HUES64 (cell line): ENCODE data around the gene METRN.
"Not testable (repeated sequence)": the region's sequence is repeated elsewhere in the genome, so short reads cannot be mapped to it uniquely, and the experiment has no call there.

Source experiments
- H3K27ac ChIP-seq: 2 replicates; pipeline ENCODE4 v1.7.0; 2013; ENCODE audit warnings: low read depth, low read length, inconsistent platforms
- H3K27me3 ChIP-seq: 2 replicates; pipeline ENCODE4 v1.6.1; 2013; ENCODE audit warnings: mild to moderate bottlenecking, low read length; ENCODE audit not compliant: insufficient read depth
- H3K36me3 ChIP-seq: 2 replicates; pipeline ENCODE4 v1.6.1; 2013; ENCODE audit warnings: mild to moderate bottlenecking, low read length; ENCODE audit not compliant: insufficient read depth
- H3K4me1 ChIP-seq: 2 replicates; pipeline ENCODE4 v1.6.1; 2013; ENCODE audit warnings: mild to moderate bottlenecking, low read length, moderate library complexity; ENCODE audit not compliant: insufficient read depth
- H3K4me3 ChIP-seq: 2 replicates; pipeline ENCODE4 v1.5.1; 2013; ENCODE audit warnings: mild to moderate bottlenecking, low read length, moderate library complexity
- H3K9ac ChIP-seq: 2 replicates; pipeline ENCODE4 v1.6.1; 2013; ENCODE audit warnings: mild to moderate bottlenecking, low read depth, low read length
- H3K9me3 ChIP-seq: 2 replicates; pipeline ENCODE4 v1.6.1; 2013; ENCODE audit warnings: low read depth, low read length; ENCODE audit not compliant: insufficient read depth
- WGBS: fragments of 150-250, 120-280 bp; methylation state at CpG from one replicate; pipeline ENCODE4 v1.1.7; 2013; ENCODE audit warnings: missing lambda C conversion rate; 5-methylcytosine and 5-hydroxymethylcytosine counted together

Gene METRN

DNA sequence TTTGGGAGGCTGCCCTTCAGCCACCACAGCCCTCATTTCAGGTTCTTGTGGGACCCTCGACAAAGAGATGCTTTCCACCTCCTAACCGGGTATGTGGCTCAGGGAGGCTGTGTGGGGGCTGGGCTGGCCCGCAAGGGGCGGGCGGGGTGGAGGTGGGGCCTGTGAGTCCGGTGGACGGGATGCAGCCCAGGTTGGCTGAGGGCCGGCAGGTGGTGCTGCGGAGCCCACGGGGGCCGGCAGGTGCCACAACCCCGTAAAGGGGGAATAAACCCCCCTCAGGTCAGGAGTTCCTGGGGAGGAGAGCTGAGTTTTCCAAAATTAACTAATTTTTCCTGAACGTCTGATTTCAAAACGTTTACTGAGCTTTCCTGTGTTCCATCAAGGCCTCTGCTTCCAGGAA is 30.8 kb downstream of the METRN start:
- Histone ChIP-seq H3K4me3 (no peak overlapping the region), H3K9ac (no peak overlapping the region), H3K9me3 (no peaks in the 10 kb centered on the region), H3K27ac (no peak overlapping the region), H3K4me1 (no peaks in the 10 kb centered on the region), H3K27me3 (no peaks in the 10 kb centered on the region), H3K36me3 (no peaks in the 10 kb centered on the region)
- WGBS, result 4% methylated on average over 14 of the region's 14 CpGs

- Histone ChIP-seq H3K4me3 (no peak overlapping the region), H3K36me3 (no peaks in the 10 kb centered on the region), H3K9ac (no peak overlapping the region), H3K4me1 (peaks cover 2% of the 10 kb centered on the region; the same call in 1 of the 2 replicates), H3K9me3 (no peaks in the 10 kb centered on the region), H3K27ac (no peak overlapping the region), H3K27me3 (no peaks in the 10 kb centered on the region)
- WGBS, result 84% methylated on average over 13 of the region's 13 CpGs
Measured at GRCh38 chr16:746637-747036, 31.7 kb downstream of the METRN start.

- Histone ChIP-seq H3K9ac (no peak overlapping the region), H3K27ac (no peak overlapping the region), H3K4me1 (peaks cover 8% of the 10 kb centered on the region), H3K36me3 (no peaks in the 10 kb centered on the region), H3K9me3 (no peaks in the 10 kb centered on the region), H3K27me3 (no peaks in the 10 kb centered on the region), H3K4me3 (no peak overlapping the region)
- 92% methylated on average over 39 of the region's 39 CpGs for WGBS
Measured at GRCh38 chr16:747978-748746, 33.2 kb downstream of the METRN start.

DNA sequence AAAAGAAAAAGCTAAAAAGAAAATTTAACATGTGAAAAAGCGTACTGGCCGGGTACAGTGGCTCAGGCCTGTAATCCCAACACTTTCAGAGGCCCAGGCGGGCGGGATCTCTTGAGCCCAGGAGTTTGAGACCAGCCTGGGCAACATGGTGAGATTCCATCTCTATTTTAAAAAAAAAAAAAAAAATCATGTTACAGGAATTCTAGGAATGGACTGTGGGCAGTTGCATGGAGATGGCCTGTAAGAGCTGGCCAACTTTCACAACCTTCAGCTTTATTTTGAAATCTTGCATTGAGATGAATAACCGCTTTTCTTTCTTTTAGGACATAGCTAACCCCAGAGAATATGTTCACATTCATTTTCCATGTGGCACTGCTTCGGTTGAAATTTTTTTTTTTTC is 34.1 kb downstream of the METRN start:
- Histone ChIP-seq H3K27ac (no peak overlapping the region), H3K4me1 (peaks cover 8% of the 10 kb centered on the region), H3K36me3 (no peaks in the 10 kb centered on the region), H3K4me3 (no peak overlapping the region), H3K9me3 (no peaks in the 10 kb centered on the region), H3K9ac (no peak overlapping the region), H3K27me3 (no peaks in the 10 kb centered on the region)
- 96% methylated on average over 6 of the region's 6 CpGs for WGBS

GRCh38 chr16:750485-750884 is 35.6 kb downstream of the METRN start:
- H3K9ac ChIP-seq, result no peak overlapping the region
- no peaks in the 10 kb centered on the region for H3K9me3 ChIP-seq
- H3K36me3 ChIP-seq, result no peaks in the 10 kb centered on the region
- WGBS, result 80% methylated on average over 9 of the region's 9 CpGs
- H3K4me3 ChIP-seq, result no peak overlapping the region
- H3K4me1 ChIP-seq, result peaks cover 8% of the 10 kb centered on the region
- H3K27me3 ChIP-seq, result no peaks in the 10 kb centered on the region
- no peak overlapping the region for H3K27ac ChIP-seq

- no peak overlapping the region for H3K9ac ChIP-seq
- peaks cover 8% of the 10 kb centered on the region for H3K4me1 ChIP-seq
- no peak overlapping the region for H3K27ac ChIP-seq
- no peaks in the 10 kb centered on the region for H3K9me3 ChIP-seq
- no peaks in the 10 kb centered on the region for H3K27me3 ChIP-seq
- H3K4me3 ChIP-seq, result no peak overlapping the region
- WGBS, result 66% methylated on average over 39 of the region's 39 CpGs
- H3K36me3 ChIP-seq, result no peaks in the 10 kb centered on the region
Measured at GRCh38 chr16:751152-752006, 36.5 kb downstream of the METRN start.

- peaks cover 8% of the 10 kb centered on the region for H3K4me1 ChIP-seq
- H3K9me3 ChIP-seq, result no peaks in the 10 kb centered on the region
- H3K4me3 ChIP-seq, result no peak overlapping the region
- H3K27ac ChIP-seq, result no peak overlapping the region
- H3K27me3 ChIP-seq, result no peaks in the 10 kb centered on the region
- no peaks in the 10 kb centered on the region for H3K36me3 ChIP-seq
- H3K9ac ChIP-seq, result no peak overlapping the region
- WGBS, result 23% methylated on average over 10 of the region's 10 CpGs
Measured at GRCh38 chr16:752007-752312, 37.0 kb downstream of the METRN start.

DNA sequence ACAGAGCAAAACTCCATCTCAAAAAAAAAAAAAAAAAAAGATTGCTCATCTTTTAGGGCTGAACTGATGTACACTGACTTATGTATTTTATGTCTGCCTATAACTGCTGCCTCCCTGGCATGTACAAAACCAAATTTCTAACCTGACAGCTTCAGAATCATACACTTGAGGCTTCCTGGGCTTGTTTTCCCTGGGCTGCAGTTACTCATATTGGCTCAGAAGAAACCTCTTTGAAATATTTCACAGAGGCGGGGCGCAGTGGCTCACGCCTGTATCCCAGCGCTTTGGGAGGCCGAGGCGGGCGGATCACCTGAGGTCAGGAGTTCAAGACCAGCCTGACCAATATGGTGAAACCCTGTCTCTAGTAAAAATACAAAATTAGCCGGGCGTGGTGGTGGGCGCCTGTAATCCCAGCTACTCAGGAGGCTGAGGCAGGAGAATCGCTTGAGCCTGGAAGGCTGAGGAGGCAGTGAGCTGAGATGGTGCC is 39.2 kb downstream of the METRN start:
- not testable (repeated sequence) for H3K36me3 ChIP-seq, H3K9me3 ChIP-seq, H3K27ac ChIP-seq, H3K27me3 ChIP-seq, H3K4me3 ChIP-seq, H3K9ac ChIP-seq, H3K4me1 ChIP-seq
- 95% methylated on average over 11 of the region's 11 CpGs for WGBS

DNA sequence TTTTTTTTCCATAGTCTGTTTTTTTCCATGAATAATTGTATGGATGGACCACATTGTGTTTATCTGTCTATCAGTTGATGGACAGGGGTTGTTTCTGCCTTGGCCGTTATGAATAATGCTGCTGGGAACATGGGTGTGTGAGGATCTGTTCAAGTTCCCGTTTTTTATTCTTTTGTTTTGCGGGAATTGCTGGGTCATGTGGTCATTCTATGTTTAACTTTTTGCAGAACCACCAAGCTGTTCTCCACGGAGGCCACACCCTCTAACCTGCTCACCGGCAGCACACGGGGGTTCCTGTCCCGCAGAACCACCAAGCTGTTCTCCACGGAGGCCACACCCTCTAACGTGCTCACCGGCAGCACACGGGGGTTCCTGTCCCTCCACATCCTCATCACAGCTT is 39.7 kb downstream of the METRN start:
- H3K36me3 ChIP-seq, result no peaks in the 10 kb centered on the region
- H3K9ac ChIP-seq, result no peak overlapping the region
- H3K27ac ChIP-seq, result no peak overlapping the region
- H3K4me3 ChIP-seq, result no peak overlapping the region
- no peaks in the 10 kb centered on the region for H3K9me3 ChIP-seq
- WGBS, result 80% methylated on average over 11 of the region's 11 CpGs
- no peaks in the 10 kb centered on the region for H3K27me3 ChIP-seq
- peaks cover 8% of the 10 kb centered on the region for H3K4me1 ChIP-seq

- H3K27me3 ChIP-seq, result no peaks in the 10 kb centered on the region
- no peaks in the 10 kb centered on the region for H3K36me3 ChIP-seq
- H3K4me1 ChIP-seq, result peaks cover 8% of the 10 kb centered on the region
- H3K27ac ChIP-seq, result no peak overlapping the region
- H3K4me3 ChIP-seq, result no peak overlapping the region
- no peaks in the 10 kb centered on the region for H3K9me3 ChIP-seq
- H3K9ac ChIP-seq, result no peak overlapping the region
- WGBS, result 95% methylated on average over 5 of the region's 5 CpGs
Measured at GRCh38 chr16:756428-756827, 41.5 kb downstream of the METRN start.

DNA sequence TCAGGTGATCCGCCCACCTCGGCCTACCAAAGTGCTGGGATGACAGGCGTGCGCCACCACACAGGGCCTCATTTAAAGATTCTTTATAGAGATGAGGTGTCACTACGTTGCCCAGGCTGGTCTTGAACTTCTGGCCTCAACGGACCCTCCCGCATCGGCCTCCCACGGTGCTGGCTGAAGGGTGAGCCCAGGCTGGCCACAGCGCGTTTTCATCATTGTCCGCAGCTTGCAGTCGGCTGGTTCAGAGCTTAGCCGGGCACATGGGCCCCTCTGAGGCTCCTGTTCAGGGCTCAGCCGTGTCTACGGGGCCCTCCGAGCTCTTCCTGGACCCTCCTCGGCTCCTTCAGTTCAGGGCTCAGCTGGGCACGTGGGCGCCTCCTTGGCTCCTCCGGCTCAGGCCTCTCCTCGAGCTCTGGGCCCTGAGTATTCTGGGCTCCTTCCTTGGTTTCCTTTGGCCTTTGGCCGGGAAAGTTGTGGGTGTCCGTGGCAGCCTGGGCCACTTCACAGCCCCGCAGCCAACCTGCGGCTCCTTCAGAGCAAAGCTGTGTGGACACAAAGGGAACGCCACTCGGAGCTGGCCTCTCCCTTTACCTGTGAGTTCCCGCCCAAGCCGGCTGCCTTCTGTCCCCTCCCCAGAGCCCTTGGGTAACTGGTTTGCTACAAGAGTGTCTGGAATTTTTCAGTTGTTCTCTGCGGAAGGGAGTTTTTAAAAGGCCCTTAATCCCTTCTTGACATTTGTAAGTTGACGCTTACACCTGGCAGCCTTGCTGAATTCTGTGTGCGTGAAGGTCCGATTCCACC is 44.4 kb downstream of the METRN start:
- WGBS, result 93% methylated on average over 34 of the region's 34 CpGs
- Histone ChIP-seq H3K36me3 (no peaks in the 10 kb centered on the region), H3K4me3 (no peak overlapping the region), H3K9ac (no peak overlapping the region), H3K27me3 (no peaks in the 10 kb centered on the region), H3K27ac (no peak overlapping the region), H3K4me1 (no peaks in the 10 kb centered on the region), H3K9me3 (no peaks in the 10 kb centered on the region)
